Measurements from ENCODE around the gene MYO1E. TPM values are rescaled to one million over a fixed set of nuclear protein-coding genes. Genes with fewer than 3 reads are reported as not detected.

The MYO1E gene
- total RNA-seq, 2 experiments from 2014 or later: 1.5 to 26.5 TPM

GRCh38 chr15:59150185-59150584, 222.5 kb downstream of the MYO1E start:
- BruUV-seq (replicated peaks): no TSS peak
- no peaks in the 10 kb centered on the region for H3K9me3 ChIP-seq (ENCODE audit: low read length)
- POLR2A ChIA-PET: interaction anchor here (0.6 to 2.4 kb wide), 2 partner anchors 9 to 135 kb away, joined by 3 to 7 read pairs; no protein-coding TSS in a partner anchor
- no peak overlapping the region for H3K4me3 ChIP-seq (ENCODE audit: low read depth, low read length, poor library complexity, severe bottlenecking)
- TF ChIP-seq EZH2phosphoT487 (IDR thresholded peaks at IDR 0.05; ENCODE audit: borderline replicate concordance, low read depth, low read length) (no peak), CTCF (conservative IDR thresholded peaks at IDR 0.05; ENCODE audit: low read length) (no peak)
- no peaks in the 10 kb centered on the region for H4K20me1 ChIP-seq (ENCODE audit: insufficient read depth, low read length)
- H3K27ac ChIP-seq (ENCODE audit: low read depth, low read length, poor library complexity, severe bottlenecking): no peak overlapping the region
- no peak overlapping the region for H2AFZ ChIP-seq (ENCODE audit: low read length)
- H3K4me2 ChIP-seq (ENCODE audit: low read length): no peak overlapping the region
- H3K4me1 ChIP-seq (ENCODE audit: insufficient read depth, low read length, poor library complexity, severe bottlenecking): no peaks in the 10 kb centered on the region
- CTCF ChIA-PET (ENCODE audit: unreplicated experiment): interaction anchor here (0.6 kb wide), 1 partner anchor 13 kb away, joined by 3 read pairs; no protein-coding TSS in a partner anchor
- DNase-seq (ENCODE audit: low spot score): no peak
- intact Hi-C loops (cut with micrococcal nuclease; ENCODE audit: unreplicated experiment): no loop called here
- H3K79me2 ChIP-seq (ENCODE audit: insufficient read depth, low read depth, low read length): no peaks in the 10 kb centered on the region
- H3K9me2 ChIP-seq (ENCODE audit: insufficient read depth, low read length): no peaks in the 10 kb centered on the region
- H3K36me3 ChIP-seq (ENCODE audit: insufficient read depth, low read length): peaks cover 3% of the 10 kb centered on the region; the same call in 1 of the 2 replicates

DNA sequence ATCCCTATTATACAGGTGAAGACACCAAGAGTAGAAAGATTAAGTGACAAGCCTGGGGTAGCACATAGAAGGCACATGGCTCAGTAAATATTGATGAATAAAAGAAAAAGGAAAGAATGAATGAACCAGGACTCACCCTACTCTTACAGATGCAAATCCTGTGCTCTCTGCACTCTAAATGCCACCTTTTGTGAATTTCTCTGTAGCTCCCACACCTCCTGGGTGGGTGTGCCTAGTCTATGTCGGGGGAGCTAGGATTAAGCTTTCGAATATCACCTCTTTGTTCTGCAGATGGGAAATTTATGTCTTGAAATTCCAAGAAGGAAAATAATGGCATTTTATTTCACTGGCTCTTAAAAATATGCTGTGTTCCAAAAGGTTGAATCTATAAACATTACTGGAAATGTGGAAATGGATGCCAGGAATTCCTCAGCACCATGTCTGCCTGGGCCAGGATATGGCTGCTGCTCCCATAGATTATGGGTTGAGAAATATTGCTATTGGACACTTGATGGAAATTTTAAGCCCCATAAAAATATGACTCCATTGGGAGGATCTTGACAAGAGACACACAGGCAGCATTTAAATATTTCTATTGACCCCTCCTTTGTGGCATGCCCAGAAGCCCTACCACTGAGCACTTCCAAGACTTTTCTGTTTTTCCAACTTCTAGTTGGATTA, 224.4 kb downstream of the MYO1E start:
- no peaks in the 10 kb centered on the region for H3K4me1 ChIP-seq (ENCODE audit: insufficient read depth, low read length, poor library complexity, severe bottlenecking)
- no peak overlapping the region for H3K27ac ChIP-seq (ENCODE audit: low read depth, low read length, poor library complexity, severe bottlenecking)
- H3K4me3 ChIP-seq (ENCODE audit: low read depth, low read length, poor library complexity, severe bottlenecking): no peak overlapping the region
- intact Hi-C loops (cut with micrococcal nuclease; ENCODE audit: unreplicated experiment): no loop called here
- no peaks in the 10 kb centered on the region for H3K79me2 ChIP-seq (ENCODE audit: insufficient read depth, low read depth, low read length)
- H4K20me1 ChIP-seq (ENCODE audit: insufficient read depth, low read length): no peaks in the 10 kb centered on the region
- H2AFZ ChIP-seq (ENCODE audit: low read length): no peak overlapping the region
- BruUV-seq (replicated peaks): TSS peak; percentile 32
- TF ChIP-seq EZH2phosphoT487 (IDR thresholded peaks at IDR 0.05; ENCODE audit: borderline replicate concordance, low read depth, low read length) (no peak), CTCF (conservative IDR thresholded peaks at IDR 0.05; ENCODE audit: low read length) (no peak)
- peaks cover 12% of the 10 kb centered on the region; the same call in 1 of the 2 replicates for H3K36me3 ChIP-seq (ENCODE audit: insufficient read depth, low read length)
- ChIA-PET POLR2A (no interaction called here), CTCF (ENCODE audit: unreplicated experiment) (no interaction called here)
- no peak for DNase-seq (ENCODE audit: low spot score)
- H3K4me2 ChIP-seq (ENCODE audit: low read length): no peak overlapping the region
- H3K9me2 ChIP-seq (ENCODE audit: insufficient read depth, low read length): no peaks in the 10 kb centered on the region
- H3K9me3 ChIP-seq (ENCODE audit: low read length): no peaks in the 10 kb centered on the region

DNA sequence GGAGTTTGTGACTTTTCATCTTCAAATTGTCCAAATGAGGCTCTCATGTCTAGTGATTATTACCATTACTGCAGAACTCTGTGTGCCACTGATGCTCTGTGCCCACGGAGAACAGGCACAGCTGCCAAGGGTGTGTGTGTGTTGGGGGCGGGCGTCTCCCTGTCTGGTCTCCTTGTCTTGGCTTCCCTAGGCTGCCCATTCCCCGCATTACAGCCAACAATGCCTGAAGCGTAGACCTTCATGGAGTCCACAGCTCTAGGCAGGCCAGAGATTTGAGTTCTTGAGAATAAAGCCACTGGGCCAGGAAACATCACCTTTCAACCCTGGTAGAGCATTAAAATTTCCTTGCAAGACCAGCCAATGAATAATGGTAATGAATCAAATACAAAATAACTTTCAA, 225.0 kb downstream of the MYO1E start:
- no peak for DNase-seq (ENCODE audit: low spot score)
- ChIA-PET CTCF (ENCODE audit: unreplicated experiment) (no interaction called here), POLR2A (no interaction called here)
- TF ChIP-seq CTCF (conservative IDR thresholded peaks at IDR 0.05; ENCODE audit: low read length) (no peak), EZH2phosphoT487 (IDR thresholded peaks at IDR 0.05; ENCODE audit: borderline replicate concordance, low read depth, low read length) (no peak)
- Histone ChIP-seq H3K4me2 (ENCODE audit: low read length) (no peak overlapping the region), H3K4me1 (ENCODE audit: insufficient read depth, low read length, poor library complexity, severe bottlenecking) (no peaks in the 10 kb centered on the region), H4K20me1 (ENCODE audit: insufficient read depth, low read length) (no peaks in the 10 kb centered on the region), H3K79me2 (ENCODE audit: insufficient read depth, low read depth, low read length) (no peaks in the 10 kb centered on the region), H3K9me3 (ENCODE audit: low read length) (no peaks in the 10 kb centered on the region), H3K36me3 (ENCODE audit: insufficient read depth, low read length) (peaks cover 18% of the 10 kb centered on the region; the same call in 1 of the 2 replicates), H2AFZ (ENCODE audit: low read length) (no peak overlapping the region), H3K27ac (ENCODE audit: low read depth, low read length, poor library complexity, severe bottlenecking) (no peak overlapping the region), H3K9me2 (ENCODE audit: insufficient read depth, low read length) (no peaks in the 10 kb centered on the region), H3K4me3 (ENCODE audit: low read depth, low read length, poor library complexity, severe bottlenecking) (no peak overlapping the region)
- intact Hi-C loops (cut with micrococcal nuclease; ENCODE audit: unreplicated experiment): no loop called here
- BruUV-seq (replicated peaks): no TSS peak

All from OCI-LY7 (cell line).